Pulmonary artery endothelial cell (primary cell): Measurements from ENCODE around the gene SNX22. TPM values are rescaled to one million over a fixed set of nuclear protein-coding genes. Genes with fewer than 3 reads are reported as not detected.

Experiments used
- DNase-seq: peaks from one replicate; pipeline ENCODE4 v3.0.0-alpha.2; 2011; ENCODE audit warnings: low read depth, low spot score
- total RNA-seq: library from RNA; depleted of rRNA; stranded (reverse); fragments of >200 nt; gene quantifications from 2 replicates; pipeline ENCODE4 v1.2.3, GENCODE V29; 2014

The SNX22 gene
- total RNA-seq, 1 donor from 2014 or later = 1.3 TPM

- DNase-seq = no peak
These were observed 42.4 kb downstream of the SNX22 start for GRCh38 chr15:64193971-64194370.

GRCh38 chr15:64197425-64197824 is 45.9 kb downstream of the SNX22 start:
- DNase-seq = no peak

GRCh38 chr15:64205202-64205601 is 53.7 kb downstream of the SNX22 start:
- no peak for DNase-seq

Other genes with a start within 250 kb of the SNX22 start
- 3.2 and 5.3 TPM in 2 replicates for gene DAPK2, start 105.2 kb upstream of the SNX22 start, total RNA-seq
- 61.6 and 66.7 TPM in 2 replicates for gene CIAO2A, start 57.9 kb upstream of the SNX22 start, total RNA-seq
- gene SNX1, start 55.7 kb upstream of the SNX22 start, total RNA-seq = 48.5 and 71.7 TPM in 2 replicates
- gene PPIB, start 11.3 kb downstream of the SNX22 start, total RNA-seq = 928 and 1,026 TPM in 2 replicates
- 21.2 and 35.3 TPM in 2 replicates for gene CSNK1G1, start 204.4 kb downstream of the SNX22 start, total RNA-seq
- gene PCLAF, start 229.7 kb downstream of the SNX22 start, total RNA-seq = 37.7 and 49.8 TPM in 2 replicates
- gene TRIP4, start 236.1 kb downstream of the SNX22 start, total RNA-seq = 12.1 and 14.5 TPM in 2 replicates